Pancreas (tissue), 10 donors: Measurements from ENCODE around the gene CTNNA2. TPM values are rescaled to one million over a fixed set of nuclear protein-coding genes. Genes with fewer than 3 reads are reported as not detected.

ENCODE experiments used
- ATAC-seq, 4 donors: fragments of 200-7000 bp; cut with Tn5 transposase; one replicate each; pipeline versions ENCODE4 v1.8.0 to v1.9.1; 2020; ENCODE audit warnings: mild to moderate bottlenecking in 4 of 4, moderate library complexity in 4 of 4
- DNase-seq, 6 donors: peaks; one replicate each; pipeline ENCODE4 v3.0.0-alpha.2; 2020
- FAIRE-seq: peaks from 2 replicates; lab custom pipeline; 2012; peaks lifted over from hg19 to GRCh38; lab: Jason Lieb, UNC
- H3K27ac ChIP-seq, 4 donors: fragments of 200-600 bp; sonication (generic); 1 replicate in 3 of 4; 2 replicates in 1 of 4; pipeline versions ENCODE4 v1.5.0 to v1.8.0; 2020
- H3K27me3 ChIP-seq, 4 donors: fragments of 200-600 bp; one replicate each; pipeline ENCODE4 v1.8.0; 2021
- H3K36me3 ChIP-seq, 3 donors: fragments of 200-600 bp; sonication (generic) in 1 of 3; one replicate each; pipeline versions ENCODE4 v1.5.0 to v1.8.0; 2020 to 2021
- H3K4me1 ChIP-seq, 3 donors: fragments of 200-600 bp; one replicate each; pipeline ENCODE4 v1.8.0; 2021
- H3K4me3 ChIP-seq, 4 donors: fragments of 200-600 bp; sonication (generic) in 2 of 4; one replicate each; pipeline versions ENCODE4 v1.5.0 to v1.8.0; 2020 to 2021
- H3K9me3 ChIP-seq, 4 donors: fragments of 200-600 bp; one replicate each; pipeline ENCODE4 v1.8.0; 2021
- CTCF ChIP-seq, 4 donors: fragments of 200-600 bp; sonication (generic) in 3 of 4; IDR thresholded peaks; one replicate each; pipeline versions ENCODE4 v1.5.0 to v1.8.0; 2021; ENCODE audit warnings: antibody characterized with exemption in 4 of 4
- WGBS, 2 donors: extraction: QIAGEN DNeasy Blood & Tissue Kit; methylation state at CpG; one replicate each; pipeline ENCODE4 v1.1.7; 2013; 5-methylcytosine and 5-hydroxymethylcytosine counted together
- intact Hi-C, 3 donors: fragments of 100-400 bp; cut with DNase I; formaldehyde crosslinking; loops; one replicate each; pipeline versions ENCODE4 v1.11.1 to v1.14.2; 2022
- polyA plus RNA-seq, 2 donors: library from polyadenylated mRNA; stranded (reverse); fragments of 200-250 nt; gene quantifications; one replicate each; pipeline ENCODE4 v1.2.3, GENCODE V29; 2013
- total RNA-seq, 6 donors: library from RNA; stranded (reverse); fragmentation: NEBNext Ultra II Directional in 4 of 6; extraction: Animal tissue kit (Norgen Biotek cat#: 25700) in 4 of 6; gene quantifications; one replicate each; pipeline versions ENCODE4 v1.2.1 to v1.2.4, GENCODE V29; 2021 to 2023
- donor health status: healthy with polysubstance abuse.
- donor health status: DM: no; HTN: no; CAD: no; lungs with moderate emphysema.
- donor health status: DM: no; HTN: no; CAD: no.
- donor health status: control.
- donor health status: control.
- donor health status: Bipolar disorder and iron deficiency.
- donor health status: DM: yes; HTN: yes; CAD: no.
- donor health status: DM: no; HTN: no; CAD: no.
- donor health status: DM: no; HTN: no; CAD: no.
- donor health status: DM: yes; HTN: yes; CAD: no.

Gene CTNNA2
- total and polyA plus RNA-seq, 8 donors, result 0.25 to 12.1 (median 2.1) TPM

GRCh38 chr2:80335411-80335810 is 822.6 kb downstream of the CTNNA2 start:
- TF ChIP-seq CTCF (IDR thresholded peaks at IDR 0.05), result no peak
- Histone ChIP-seq H3K4me1 (no peaks in the 10 kb centered on the region), H3K27me3 (no peaks in the 10 kb centered on the region), H3K9me3 (no peaks in the 10 kb centered on the region), H3K27ac (no peak overlapping the region), H3K4me3 (no peak overlapping the region), H3K36me3 (no peaks in the 10 kb centered on the region)
- no peak for DNase-seq
- ATAC-seq, result no peak
- 94 to 96% methylated on average over 1 of the region's 1 CpG for WGBS, 2 donors
- intact Hi-C loops, result no loop called here
- no peak for FAIRE-seq

GRCh38 chr2:80338794-80339193 is 825.9 kb downstream of the CTNNA2 start:
- FAIRE-seq (no peak), DNase-seq (no peak), ATAC-seq (no peak)
- Histone ChIP-seq H3K36me3 (no peaks in the 10 kb centered on the region), H3K27ac (no peak overlapping the region), H3K9me3 (no peaks in the 10 kb centered on the region), H3K27me3 (no peaks in the 10 kb centered on the region), H3K4me1 (no peaks in the 10 kb centered on the region), H3K4me3 (no peak overlapping the region)
- intact Hi-C loops, result no loop called here
- WGBS, 2 donors, result 52 to 63% methylated on average over 2 of the region's 2 CpGs
- TF ChIP-seq CTCF (IDR thresholded peaks at IDR 0.05), result no peak

GRCh38 chr2:80340022-80340421 is 827.2 kb downstream of the CTNNA2 start:
- H3K27ac ChIP-seq, result no peak overlapping the region
- intact Hi-C loops, result no loop called here
- no peak for FAIRE-seq
- TF ChIP-seq CTCF (IDR thresholded peaks at IDR 0.05), result no peak
- ATAC-seq, result no peak
- no peaks in the 10 kb centered on the region for H3K9me3 ChIP-seq
- 60 to 69% methylated on average over 3 of the region's 3 CpGs for WGBS, 2 donors
- no peaks in the 10 kb centered on the region for H3K36me3 ChIP-seq
- H3K4me1 ChIP-seq, result no peaks in the 10 kb centered on the region
- no peak overlapping the region for H3K4me3 ChIP-seq
- H3K27me3 ChIP-seq, result no peaks in the 10 kb centered on the region
- no peak for DNase-seq

- WGBS, 2 donors, result 50 to 58% methylated on average over 1 of the region's 1 CpG
- FAIRE-seq (no peak), DNase-seq (no peak), ATAC-seq (no peak)
- intact Hi-C loops, result no loop called here
- Histone ChIP-seq H3K4me3 (no peak overlapping the region), H3K9me3 (no peaks in the 10 kb centered on the region), H3K4me1 (no peaks in the 10 kb centered on the region), H3K36me3 (no peaks in the 10 kb centered on the region), H3K27me3 (no peaks in the 10 kb centered on the region), H3K27ac (no peak overlapping the region)
- TF ChIP-seq CTCF (IDR thresholded peaks at IDR 0.05), result no peak
Observed at GRCh38 chr2:80348078-80348477, 835.2 kb downstream of the CTNNA2 start.

GRCh38 chr2:80348953-80349352 is 836.1 kb downstream of the CTNNA2 start:
- DNase-seq (no peak), ATAC-seq (no peak), FAIRE-seq (no peak)
- no peak overlapping the region for H3K27ac ChIP-seq
- H3K27me3 ChIP-seq, result no peaks in the 10 kb centered on the region
- no peak overlapping the region for H3K4me3 ChIP-seq
- no peaks in the 10 kb centered on the region for H3K36me3 ChIP-seq
- TF ChIP-seq CTCF (IDR thresholded peaks at IDR 0.05), result no peak
- H3K9me3 ChIP-seq, result no peaks in the 10 kb centered on the region
- intact Hi-C loops, result no loop called here
- no peaks in the 10 kb centered on the region for H3K4me1 ChIP-seq
